NAMALWA (cell line): ENCODE results near the gene ZEB2.

Source experiments
- DNase-seq: peaks from one replicate; pipeline ENCODE4 v3.0.0-alpha.2; 2015; ENCODE audit warnings: low spot score

Gene ZEB2

DNA sequence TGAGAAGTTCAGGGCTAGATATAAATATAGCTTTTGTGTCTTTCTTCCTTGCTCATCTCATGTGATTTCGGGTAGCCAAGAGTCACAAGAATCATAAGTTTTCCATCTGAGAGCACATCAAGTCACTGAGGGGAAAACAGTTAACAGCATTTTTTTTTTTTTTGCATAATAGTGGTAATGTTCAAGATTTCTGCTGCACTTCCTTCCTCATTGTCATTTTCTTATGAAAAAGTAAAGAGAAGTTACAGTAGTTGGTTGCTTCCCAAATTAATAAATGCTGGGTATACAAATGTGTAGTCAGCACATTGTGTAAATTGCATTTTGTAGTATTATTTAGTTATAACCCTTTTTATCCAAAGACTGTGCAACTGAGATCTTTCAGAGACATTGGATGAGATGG, 93.6 kb downstream of the ZEB2 start:
- DNase-seq, result no peak

DNA sequence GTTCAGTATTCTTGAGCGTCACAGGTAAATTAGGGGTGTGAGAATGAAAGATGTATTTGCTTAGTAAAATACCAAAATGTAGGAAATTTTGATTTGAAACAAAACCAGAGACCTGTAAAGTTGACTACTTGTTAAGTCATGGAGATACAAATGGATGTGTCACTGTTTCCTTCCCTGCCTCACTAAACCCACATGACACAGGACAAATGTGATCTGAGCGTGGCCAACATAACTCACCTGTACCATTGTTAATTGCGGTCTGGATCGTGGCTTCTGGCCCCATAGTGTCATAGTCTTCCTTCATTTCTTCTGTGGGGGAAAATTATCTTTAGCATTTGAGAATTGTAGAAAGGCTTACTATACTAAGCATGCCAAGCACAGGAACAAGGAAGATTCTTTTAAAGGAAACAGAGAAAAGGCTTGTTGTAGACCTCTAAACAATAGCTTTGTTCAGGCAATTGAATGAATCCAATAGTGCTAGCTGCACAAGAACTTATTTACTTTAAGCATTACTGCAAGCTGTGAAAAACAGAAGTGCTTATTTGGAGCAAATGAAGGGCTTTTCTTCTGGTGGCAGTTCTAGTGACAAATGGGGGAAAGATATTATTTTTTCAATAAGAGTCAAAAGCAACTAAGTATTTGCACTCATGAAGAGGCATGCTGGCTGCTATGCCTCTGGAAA, 95.2 kb downstream of the ZEB2 start:
- DNase-seq, result no peak

DNA sequence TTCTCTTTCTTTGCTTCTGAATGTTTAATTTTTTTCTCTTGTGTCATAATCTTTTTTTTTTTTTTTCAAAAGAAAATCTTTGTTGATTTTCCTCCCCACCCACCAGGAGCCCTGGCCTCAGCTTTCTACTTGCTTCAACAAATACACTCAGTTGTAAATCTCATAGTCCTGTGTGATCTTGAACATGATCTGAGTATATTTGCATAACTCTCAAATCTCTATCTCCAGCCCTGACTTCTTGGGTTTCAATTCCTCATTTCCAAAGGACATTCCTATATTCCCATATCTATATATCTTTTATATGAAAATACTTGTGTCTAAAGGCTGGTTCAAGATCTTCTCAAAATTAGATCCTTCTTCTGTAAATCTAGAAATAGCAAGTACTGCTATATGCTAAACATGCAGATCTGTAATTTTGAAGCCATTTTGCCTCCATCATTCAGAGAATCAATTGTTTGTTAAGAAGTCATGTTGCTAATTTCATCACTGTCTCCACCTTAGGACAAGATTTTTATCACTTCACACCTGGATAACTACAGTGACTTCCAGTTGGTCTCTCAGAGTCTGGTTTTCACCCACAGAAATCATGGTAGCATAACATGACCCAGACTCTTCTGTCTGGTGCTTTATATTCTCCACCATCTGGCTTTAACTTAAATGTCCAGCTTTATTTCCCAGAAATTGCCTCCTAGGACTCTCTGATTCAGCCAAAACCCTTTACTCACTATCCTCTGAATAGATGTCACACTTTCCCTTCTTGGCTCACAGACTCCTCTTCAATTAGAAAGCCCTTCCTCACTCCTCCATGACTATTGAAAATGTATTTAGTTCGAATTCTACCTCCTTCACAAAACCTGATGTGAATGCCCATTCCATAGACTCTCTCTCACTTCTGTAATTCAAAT, 98.1 kb downstream of the ZEB2 start:
- no peak for DNase-seq

DNA sequence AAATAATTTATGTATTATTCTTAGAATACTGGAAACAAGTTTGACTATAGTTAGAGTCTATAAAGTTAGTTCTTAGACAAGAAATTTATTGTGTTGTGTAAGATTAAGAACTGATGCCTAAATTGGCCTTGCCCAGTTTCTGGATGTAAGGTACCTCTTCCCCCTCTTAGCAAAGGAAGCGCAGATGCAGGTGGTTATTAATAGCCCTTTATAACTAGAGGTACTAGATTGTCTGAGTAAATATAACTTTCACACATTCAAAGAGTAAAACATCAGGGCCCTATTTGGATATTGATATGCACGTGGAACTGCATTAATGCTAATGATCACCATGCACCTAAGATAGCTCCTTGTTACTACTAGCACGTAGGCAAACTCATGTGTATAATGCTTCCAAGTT, 100.7 kb downstream of the ZEB2 start:
- no peak for DNase-seq

DNA sequence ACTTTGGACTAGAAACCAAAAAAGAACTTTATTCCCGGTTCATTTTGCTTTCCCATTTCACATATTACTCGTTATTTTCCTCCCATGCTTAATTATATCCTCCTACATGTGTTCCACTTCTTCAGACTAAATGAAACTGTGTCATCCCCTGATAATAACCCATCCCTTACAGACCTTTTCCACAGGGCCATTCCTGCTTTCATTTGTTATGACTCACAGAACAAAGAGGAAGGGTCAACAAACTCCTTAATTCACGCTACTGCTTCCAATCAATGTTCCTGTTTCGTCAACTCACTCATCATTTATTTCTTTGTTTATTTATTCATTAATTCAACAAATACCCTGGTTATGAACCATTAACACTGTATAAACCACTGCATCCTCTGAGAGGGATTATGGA, 104.5 kb downstream of the ZEB2 start:
- no peak for DNase-seq

DNA sequence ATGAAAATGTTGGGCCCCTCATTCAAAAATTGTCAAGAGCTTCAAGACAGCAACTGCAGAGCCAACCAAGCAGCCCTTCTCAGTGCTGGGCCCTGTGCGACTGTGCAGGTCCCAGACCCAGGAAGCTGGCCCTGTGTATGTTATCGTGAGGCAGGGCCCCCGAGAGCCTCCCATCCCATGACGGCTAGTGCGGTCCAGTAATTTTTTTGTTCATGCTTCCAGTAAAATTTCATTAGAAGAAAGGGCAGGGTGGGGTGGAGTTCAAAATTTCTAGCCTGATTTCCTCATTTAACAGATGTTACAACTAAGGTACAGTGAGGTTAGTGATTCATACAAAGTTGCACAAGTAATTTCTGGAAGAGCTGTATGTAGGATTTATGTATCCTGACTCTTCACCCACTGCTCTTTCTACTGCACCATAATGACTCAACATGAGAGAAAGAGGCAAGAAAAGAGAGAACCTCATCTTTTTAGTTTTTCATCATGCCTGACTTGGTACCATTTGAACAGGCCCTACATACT, 105.5 kb downstream of the ZEB2 start:
- no peak for DNase-seq

DNA sequence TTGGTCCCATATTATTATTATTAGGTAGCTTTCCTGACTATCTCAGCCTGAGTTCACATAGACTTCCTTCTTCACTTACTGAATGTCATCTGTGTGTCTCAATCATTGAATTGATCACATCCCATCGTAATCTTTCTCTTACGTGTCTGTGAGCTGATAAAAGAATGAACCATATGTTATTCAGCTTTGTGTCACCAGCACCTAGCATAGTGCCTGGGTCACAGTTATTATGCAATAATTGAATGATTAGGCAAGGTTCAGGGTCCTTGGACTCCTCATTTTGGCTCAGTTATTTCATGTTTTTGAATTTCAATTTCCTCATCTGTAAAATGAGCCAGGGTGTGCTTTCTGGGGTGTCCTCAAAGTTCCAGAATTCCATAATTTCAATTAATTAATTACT, 107.2 kb downstream of the ZEB2 start:
- DNase-seq, result no peak

DNA sequence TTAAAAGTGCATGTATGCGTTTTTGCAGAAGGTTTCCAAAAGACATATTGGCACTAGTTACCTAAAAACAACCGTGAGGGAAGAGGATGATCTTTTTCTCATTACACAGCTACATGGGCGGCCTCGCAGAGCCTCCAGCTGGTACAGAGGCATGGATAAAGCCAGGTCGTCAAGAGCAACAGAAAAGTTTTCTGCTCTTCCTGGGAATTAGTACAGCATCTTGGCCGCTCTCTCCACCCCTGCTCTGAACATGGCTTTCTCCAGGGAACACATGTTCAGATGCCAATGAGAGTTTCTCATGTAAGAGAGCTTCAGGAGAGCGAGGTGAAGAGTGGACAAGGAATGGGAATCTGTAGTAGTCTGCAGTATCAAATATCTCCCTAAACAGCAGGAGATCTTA, 108.4 kb downstream of the ZEB2 start:
- no peak for DNase-seq

DNA sequence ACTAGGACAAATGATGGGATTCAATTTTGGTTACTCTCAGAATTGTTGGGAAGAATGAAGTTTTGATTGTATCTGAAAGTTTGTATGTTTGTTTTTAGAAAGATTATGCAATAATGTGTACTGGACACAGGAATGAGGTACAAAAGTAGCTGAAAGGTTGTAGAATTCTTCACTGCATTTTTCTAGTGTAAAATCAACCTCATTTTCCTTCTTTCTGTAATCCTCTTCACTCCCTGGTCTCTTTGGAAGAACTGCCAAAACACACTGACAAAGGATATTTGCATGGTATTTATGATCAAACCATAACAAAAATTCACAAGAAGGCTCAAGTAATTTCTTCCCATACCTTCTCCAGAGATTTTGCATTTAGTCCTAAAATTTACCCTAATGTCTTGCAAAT, 110.7 kb downstream of the ZEB2 start:
- no peak for DNase-seq

DNA sequence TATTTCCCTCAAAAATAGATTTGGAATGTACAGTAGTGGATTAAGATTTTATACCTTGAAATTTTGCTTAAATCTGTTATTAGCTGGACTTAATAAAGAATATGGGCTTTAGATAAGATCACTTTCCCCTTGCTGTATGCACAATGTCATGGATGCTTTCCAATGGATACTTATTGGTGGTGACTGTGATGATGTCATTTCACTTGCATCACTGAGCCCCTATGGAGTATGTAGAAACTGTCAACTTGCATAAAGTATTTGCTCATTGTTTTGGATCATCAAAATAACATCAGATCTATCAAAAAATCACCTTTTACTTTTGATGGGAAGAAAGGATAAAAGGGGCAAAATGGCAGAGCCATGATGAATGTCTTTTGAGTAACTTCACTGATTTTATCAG, 112.7 kb downstream of the ZEB2 start:
- DNase-seq, result no peak

DNA sequence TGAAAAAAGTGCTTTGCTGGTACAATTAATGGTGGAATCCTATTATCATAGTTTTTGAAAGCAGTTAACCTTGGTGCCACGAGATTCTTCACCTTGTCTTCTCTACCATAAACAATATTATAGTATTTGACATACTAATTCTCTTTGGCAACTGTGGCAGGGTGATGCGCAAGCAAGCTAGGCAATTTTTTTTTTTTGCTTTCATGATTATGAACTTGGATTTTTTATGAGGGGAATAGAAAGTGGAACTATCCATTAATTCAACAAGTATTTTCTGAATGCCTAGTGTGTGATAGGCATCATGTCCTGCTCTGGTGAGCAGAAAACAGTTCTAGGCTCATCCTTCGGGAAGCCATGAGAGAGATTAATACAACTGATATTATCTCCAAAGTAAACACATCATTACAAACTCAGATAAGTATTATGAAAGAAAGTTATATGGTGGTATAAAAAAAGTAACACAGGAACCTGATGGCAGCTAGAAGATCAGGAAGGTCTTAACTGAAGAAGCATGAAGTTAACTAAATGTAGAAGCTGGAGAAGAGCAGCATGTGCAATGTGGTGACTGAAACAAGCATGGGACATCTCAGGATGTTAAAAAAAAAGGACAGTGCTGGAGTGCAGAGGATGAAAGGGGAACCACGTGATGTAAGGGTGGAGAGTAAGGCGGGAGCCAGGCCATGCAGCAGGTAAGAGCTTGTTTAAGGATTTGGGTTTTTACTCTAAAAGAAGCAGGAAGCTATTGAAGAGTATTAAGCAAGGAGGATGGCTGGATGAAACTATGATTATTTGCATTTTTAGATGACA, 113.7 kb downstream of the ZEB2 start:
- no peak for DNase-seq

DNA sequence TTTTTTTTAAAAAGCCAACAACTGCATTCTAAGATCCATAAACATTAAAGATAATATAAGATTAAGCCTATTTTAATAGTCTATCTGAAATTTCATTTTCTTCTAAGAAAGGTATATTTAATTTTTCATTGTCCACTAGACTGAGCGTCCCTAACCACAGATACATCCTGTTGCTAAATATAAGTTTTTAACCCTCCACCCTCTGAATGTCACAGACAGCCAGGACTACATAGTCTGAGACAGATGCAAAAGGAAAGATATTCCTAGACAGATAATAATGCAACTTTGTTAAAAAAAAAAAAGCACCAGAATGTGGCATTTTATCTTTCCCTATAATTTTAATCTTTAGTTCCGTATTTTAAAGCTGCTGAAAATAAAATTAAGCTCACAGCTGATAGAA, 114.6 kb downstream of the ZEB2 start:
- DNase-seq, result no peak

DNA sequence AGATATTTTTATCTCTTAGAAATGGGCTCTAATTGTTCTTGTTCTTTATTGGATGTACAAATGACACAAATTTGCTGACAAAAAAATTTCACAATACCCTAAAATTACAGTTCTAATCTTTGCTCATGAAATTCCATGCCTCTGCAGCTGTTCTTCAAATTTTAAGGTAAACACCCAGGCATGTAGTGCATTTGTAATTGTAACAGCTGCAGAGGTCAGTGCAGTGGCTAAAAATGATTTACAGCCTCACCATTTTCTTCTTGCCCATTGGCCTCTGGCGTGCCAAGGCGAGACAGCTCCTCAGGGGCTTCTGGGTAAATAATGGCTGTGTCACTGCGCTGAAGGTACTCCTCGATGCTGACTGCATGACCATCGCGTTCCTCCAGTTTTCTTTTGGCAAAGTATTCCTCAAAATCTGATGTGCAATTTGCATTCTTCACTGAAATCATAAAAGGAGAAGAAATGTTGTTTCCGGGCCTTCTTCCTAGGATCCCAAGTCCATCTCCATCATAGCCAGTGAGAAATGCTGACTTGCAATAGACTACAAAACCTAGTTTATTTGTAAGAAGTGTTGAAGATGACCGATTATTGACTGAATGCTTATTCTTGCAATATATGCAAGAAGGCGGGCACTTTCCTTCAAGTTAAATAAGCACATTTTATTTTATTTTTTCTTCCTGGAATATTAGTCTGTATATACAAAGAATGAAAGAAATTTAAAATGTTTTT, 115.2 kb downstream of the ZEB2 start:
- no peak for DNase-seq

DNA sequence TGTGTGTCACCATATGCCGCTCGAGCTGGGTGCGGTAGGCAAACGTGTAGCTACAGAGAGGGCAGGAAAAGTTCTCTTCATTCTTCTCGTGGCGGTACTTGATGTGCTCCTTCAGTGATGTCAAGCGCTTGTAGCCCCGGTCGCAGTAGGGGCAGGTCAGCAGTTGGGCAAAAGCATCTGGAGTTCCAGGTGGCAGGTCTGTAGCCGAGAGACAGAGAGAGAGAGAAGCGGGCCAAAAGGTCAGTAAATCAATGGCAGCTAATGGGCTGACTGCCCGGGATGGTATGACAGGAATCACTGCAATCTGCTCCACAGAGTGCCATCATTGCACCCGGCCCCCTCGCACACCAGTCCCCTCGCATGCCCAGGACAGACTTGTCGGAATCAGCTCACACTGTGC, 116.0 kb downstream of the ZEB2 start:
- DNase-seq, result no peak

DNA sequence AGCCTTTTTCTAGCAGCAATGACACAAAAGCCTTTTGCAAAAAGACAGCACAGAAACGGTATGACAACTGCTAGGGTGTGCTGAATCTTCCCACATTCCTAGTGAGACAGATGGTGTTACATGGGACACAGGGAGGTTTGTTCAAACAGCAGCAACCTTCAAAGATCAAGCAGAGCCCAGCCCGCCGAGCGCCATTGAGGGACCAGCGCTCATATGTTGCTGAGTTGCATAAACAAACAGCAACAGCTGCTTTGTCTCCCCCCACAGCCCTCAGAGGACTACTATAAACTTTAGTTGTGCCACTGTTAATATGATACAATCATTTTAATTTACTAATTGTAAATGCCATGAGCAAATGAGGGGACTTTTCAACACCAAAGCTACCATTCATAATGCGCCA, 117.7 kb downstream of the ZEB2 start:
- no peak for DNase-seq

DNA sequence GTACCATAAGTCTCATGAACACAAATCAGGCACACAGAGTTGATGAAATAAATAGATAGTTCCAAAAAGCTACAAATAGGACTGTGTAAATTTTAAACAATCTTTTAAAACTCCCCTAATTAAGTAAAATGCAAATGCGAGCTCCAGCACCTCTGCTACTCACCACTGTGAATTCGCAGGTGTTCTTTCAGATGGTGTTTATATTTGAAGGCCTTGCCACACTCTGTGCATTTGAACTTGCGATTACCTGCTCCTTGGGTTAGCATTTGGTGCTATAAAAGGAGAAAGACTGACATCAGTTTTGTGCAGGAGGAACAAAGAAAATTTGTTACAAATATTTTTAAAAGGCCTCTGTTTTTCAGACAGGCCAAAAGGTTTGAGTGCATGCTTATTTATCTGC, 118.9 kb downstream of the ZEB2 start:
- peak; percentile 17 for DNase-seq

DNA sequence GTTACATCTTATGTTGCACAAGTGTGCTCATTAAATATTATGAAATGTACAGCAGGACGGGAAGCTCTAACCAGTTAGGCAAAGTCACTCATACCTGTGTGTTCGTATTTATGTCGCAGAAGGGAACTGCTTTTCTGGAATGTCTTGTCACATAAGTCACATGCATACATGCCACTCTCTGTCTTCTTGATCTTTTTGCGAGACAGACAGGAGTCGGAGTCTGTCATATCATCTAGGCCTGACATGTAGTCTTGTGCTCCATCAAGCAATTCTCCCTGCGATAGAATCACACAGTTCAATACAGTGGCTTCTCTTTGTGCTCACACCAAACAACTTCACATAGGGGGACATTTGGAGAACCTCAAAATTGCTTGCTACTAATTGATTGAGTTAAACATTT, 123.6 kb downstream of the ZEB2 start:
- no peak for DNase-seq

DNA sequence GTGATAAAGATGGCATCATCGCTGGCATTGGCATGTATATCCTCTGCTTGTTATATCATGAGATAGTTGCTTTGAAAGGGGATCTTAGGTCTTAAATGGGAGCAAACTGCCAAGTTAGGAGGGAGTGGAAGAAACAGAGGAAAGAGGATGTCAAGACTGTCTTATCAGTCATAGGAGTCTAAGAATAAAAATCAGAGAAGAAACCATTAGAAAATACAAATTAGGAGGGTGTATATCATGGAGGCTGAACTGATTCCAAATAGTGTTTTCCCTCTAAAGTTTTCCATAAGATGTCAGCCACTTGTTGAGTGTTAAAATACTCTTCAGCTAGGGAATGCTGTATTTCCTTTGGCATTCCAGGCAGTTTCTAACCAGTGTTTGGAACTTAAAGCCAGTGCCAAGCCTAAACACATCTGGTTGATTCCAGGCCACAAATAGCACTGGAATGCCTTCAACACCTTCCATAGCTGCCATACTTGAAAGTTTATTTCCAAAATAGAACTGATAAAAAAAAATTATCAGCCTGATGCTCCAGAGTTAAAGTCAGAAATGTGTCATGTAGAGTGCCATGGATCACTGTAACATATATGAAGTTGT, 129.4 kb downstream of the ZEB2 start:
- no peak for DNase-seq

DNA sequence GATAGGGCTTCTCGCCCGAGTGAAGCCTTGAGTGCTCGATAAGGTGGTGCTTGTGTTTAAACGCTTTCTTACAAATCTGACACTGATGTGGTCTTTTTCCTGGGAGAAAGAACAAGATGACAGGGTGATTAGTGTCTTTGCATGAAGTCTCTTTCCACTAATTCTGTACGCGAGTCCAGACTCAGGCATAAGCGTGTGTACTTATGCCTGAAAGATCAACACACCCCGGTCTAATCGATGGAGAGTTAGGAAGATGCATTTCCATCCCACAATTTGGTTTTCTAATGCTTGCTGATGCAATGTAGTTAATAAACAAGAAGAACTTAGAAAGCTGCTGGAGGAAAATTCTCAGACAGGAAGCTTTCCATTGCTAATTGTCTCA, 130.0 kb downstream of the ZEB2 start:
- no peak for DNase-seq

DNA sequence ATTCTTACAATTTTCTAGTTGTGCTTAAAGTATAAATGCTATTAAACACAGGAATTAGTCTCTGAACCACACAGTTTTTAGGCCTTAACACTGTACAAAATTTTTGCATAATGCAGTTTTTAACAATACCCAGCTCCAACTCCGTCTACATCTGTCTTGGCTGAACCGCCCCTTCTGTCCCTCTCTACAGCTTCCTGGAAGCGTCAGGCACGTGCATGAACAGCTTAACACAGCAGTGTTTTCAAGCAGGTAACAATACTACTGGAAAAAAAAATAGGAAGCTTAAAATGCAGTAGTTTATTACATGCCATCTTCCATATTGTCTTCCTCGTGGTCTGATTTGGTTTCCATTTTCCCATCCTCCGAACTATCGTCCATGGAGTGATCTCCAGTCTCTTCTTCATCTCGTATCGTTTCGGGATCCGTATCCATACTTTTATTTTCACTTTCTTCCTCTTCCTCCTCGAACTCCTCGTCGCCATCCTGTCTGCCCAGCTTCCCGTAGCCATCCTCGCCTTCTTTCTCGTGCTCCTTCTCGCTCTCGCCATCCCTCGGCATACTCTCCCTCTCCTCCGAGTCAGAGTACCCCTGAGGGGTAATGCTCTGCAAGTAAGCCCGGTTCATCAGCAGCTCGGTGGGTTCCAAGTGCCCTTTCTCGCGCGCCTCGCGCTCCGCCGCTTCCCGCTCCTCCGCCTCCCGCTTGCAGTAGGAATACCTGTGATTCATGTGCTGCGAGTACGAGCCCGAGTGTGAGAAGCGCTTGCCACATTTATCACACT, 130.6 kb downstream of the ZEB2 start:
- no peak for DNase-seq

DNA sequence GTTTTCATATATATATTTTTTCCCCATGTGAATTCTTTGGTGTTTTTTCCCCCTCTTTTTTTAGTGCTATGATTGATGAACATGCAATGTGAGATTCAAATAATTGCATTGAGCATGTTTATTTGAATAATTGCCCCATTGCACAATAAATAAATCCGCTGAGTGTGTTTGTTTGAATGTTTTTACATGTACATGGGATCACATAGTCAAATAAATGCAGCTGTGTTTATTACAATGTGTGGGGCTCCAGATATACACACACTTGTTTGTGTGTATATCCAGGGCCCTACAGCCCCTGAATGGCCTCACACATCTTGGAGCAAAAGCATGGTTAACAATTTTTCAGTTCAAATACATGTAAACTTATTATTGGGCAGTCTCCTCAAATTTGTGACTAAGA, 134.5 kb downstream of the ZEB2 start:
- no peak for DNase-seq
